GM06990 (cell line): Measurements from ENCODE around the gene EPO.

Experiments used
- DNase-seq: peaks from one replicate; pipeline ENCODE4 v3.0.0-alpha.2; 2011; ENCODE audit not compliant: insufficient read length; ENCODE audit errors: extremely low read depth
- H3K27me3 ChIP-seq: replicated peaks from 2 replicates; pipeline ENCODE4 v1.6.0; 2011; ENCODE audit warnings: low read length; ENCODE audit not compliant: control insufficient read depth, insufficient read depth
- H3K36me3 ChIP-seq: 2 replicates; pipeline ENCODE4 v1.5.1; 2011; ENCODE audit warnings: low read length; ENCODE audit not compliant: control insufficient read depth, insufficient read depth
- H3K4me3 ChIP-seq: replicated peaks from 2 replicates; pipeline ENCODE4 v1.5.1; 2011; ENCODE audit warnings: low read depth, mild to moderate bottlenecking, control low read depth, low read length
- TF ChIP-seq, protein P1 (sequence below): IDR thresholded peaks from 2 replicates; pipeline ENCODE4 v1.5.1; 2011; ENCODE audit warnings: low read length, control low read depth, mild to moderate bottlenecking, inconsistent platforms; ENCODE audit not compliant: insufficient read depth, poor library complexity, severe bottlenecking

The EPO gene

DNA sequence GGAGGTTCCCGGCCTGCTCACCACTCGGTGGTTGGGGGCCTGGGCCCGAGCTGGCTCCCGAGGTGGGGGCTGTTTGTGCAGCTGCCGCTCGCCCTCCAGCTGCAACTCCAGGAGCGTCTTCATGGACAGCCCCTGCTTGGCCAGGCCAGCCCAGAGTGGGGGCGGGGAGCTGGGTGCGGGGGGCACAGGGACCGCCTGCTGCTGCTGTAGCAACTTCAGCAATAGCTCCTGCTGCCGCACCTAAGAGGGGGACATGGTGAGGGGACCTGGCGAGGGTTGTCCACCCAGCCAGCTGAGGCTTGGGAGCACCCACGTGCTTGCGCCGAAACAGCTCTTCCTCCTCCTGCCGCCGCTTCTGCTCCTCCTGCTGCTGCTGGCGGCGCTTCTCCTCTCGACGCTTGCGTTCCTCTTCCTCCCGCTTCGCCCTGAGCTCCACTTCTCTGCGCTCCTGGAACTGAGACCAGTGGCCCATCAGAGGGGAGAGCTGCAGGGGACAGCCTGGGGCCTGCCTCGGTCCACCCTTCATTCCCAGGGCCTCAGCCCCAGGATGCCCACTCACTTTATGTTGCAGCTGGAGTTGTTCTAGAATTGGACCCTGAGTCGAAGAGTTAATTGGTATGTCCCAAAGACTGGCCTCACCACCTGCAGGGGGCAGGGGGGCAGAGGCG, 37.1 kb upstream of the EPO start:
- DNase-seq: no peak
- H3K36me3 ChIP-seq: peaks cover 54% of the 10 kb centered on the region
- H3K4me3 ChIP-seq: no peak overlapping the region
- H3K27me3 ChIP-seq: no peaks in the 10 kb centered on the region
- TF ChIP-seq, protein P1, sequence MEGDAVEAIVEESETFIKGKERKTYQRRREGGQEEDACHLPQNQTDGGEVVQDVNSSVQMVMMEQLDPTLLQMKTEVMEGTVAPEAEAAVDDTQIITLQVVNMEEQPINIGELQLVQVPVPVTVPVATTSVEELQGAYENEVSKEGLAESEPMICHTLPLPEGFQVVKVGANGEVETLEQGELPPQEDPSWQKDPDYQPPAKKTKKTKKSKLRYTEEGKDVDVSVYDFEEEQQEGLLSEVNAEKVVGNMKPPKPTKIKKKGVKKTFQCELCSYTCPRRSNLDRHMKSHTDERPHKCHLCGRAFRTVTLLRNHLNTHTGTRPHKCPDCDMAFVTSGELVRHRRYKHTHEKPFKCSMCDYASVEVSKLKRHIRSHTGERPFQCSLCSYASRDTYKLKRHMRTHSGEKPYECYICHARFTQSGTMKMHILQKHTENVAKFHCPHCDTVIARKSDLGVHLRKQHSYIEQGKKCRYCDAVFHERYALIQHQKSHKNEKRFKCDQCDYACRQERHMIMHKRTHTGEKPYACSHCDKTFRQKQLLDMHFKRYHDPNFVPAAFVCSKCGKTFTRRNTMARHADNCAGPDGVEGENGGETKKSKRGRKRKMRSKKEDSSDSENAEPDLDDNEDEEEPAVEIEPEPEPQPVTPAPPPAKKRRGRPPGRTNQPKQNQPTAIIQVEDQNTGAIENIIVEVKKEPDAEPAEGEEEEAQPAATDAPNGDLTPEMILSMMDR: no peak

GRCh38 chr7:100683659-100684533, 36.4 kb upstream of the EPO start:
- TF ChIP-seq, protein P1: no peak
- Histone ChIP-seq H3K36me3 (peaks cover 54% of the 10 kb centered on the region), H3K4me3 (no peak overlapping the region), H3K27me3 (no peaks in the 10 kb centered on the region)
- no peak for DNase-seq

DNA sequence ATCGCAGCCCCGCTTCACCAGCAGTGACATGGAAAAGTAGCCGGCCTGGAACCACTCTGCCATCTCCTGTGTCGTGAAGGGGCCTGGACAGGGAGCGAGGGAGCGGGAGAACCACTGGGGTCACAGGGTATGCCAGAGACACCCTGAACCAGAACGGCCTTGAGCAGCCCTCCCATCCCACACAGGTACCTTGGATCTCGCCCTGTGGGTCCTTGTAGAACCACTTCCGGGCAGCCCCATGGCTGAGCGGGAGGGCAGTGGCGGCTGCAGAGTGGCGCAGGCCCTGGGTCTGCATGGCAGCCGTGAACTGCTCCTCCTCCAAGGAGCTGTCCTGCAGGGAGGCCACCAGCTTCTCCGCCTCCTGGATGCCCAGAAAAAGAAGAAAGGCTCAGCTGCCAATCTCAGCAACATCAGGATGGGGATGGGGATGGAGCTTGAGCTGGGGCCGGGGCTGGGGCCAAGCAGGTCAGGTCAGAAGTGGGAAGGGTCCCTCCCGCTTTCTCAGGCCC, 35.7 kb upstream of the EPO start:
- no peak for DNase-seq
- TF ChIP-seq, protein P1: no peak
- Histone ChIP-seq H3K27me3 (no peaks in the 10 kb centered on the region), H3K4me3 (no peak overlapping the region), H3K36me3 (peaks cover 53% of the 10 kb centered on the region)

DNA sequence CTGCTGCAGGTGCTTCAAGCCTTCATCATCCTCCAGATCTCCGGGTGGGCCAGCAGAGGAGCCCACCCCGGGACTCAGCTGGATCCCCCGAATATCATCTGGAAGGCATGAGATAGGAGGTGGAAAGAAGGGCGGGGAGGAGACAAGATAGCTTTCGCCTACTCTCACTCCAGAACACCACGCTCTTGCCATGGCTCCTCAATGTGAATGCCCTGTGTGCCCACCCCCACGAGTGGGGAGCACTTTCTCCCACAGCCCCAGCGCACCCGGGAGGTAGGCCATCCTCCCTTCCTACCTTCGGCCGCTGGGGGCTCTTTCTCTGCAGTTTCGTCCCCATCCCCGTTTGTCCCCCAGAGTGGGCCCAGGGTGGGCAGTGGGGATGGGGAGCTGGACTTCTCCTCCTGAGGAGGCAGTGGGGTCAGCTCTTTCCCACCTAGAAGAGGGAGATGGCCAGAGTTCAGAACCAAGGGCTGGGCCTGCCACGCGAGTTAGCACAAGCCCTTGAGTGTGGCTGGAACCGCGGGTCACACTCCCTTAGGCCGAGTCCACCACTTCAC, 35.1 kb upstream of the EPO start:
- Histone ChIP-seq H3K36me3 (peaks cover 52% of the 10 kb centered on the region), H3K27me3 (no peaks in the 10 kb centered on the region), H3K4me3 (no peak overlapping the region)
- no peak for DNase-seq
- TF ChIP-seq, protein P1: no peak

DNA sequence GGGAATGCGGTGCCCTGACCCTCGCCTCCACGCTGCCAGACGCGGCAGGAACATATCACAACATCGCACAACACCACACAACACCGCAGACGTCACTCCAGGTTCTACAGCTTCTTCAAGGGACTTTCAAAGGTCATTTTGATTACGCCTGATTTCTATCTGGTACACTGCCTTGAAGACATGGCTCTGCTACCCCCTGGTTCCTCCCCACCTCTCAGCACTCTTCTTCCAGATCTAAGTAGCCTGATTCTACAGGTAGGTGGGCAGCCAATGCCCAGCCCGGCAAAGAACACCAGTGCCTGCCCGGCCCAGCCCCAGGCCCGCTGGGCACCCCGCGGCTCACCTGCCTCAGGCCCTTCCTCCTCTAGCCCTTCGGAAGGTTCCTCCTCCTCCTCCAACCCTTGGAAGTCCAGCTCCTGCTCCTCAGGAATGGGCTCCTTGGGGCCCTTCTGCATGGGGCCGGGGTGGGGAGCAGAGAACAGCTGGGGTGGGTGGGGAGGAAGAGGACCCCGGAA, 34.6 kb upstream of the EPO start:
- no peak overlapping the region for H3K4me3 ChIP-seq
- no peak for DNase-seq
- no peaks in the 10 kb centered on the region for H3K27me3 ChIP-seq
- TF ChIP-seq, protein P1: no peak
- H3K36me3 ChIP-seq: peaks cover 46% of the 10 kb centered on the region
